GM20431 (cell line): ENCODE results near the gene CACNA1H.

Experiments
- in situ Hi-C: fragments of 300-500 bp; cut with MseI, MboI; formaldehyde crosslinking; loops from one replicate; pipeline ENCODE4 v1.15.0; 2020; ENCODE audit warnings: low sequenced_read_pairs; ENCODE audit not compliant: unreplicated experiment

CACNA1H gene

GRCh38 chr16:1171001-1171400 is 18.1 kb downstream of the CACNA1H start:
- in situ Hi-C loops = no loop called here

GRCh38 chr16:1171854-1172428 is 19.0 kb downstream of the CACNA1H start:
- in situ Hi-C loops = no loop called here

GRCh38 chr16:1172651-1173050 is 19.7 kb downstream of the CACNA1H start:
- in situ Hi-C loops = no loop called here

- in situ Hi-C loops = no loop called here
Measured at GRCh38 chr16:1173788-1174451, 21.0 kb downstream of the CACNA1H start.

- in situ Hi-C loops = no loop called here
Measured at GRCh38 chr16:1174477-1175357, 21.8 kb downstream of the CACNA1H start.

- in situ Hi-C loops = no loop called here
Measured at GRCh38 chr16:1175566-1176279, 22.8 kb downstream of the CACNA1H start.

- in situ Hi-C loops = no loop called here
Measured at GRCh38 chr16:1176280-1176897, 23.5 kb downstream of the CACNA1H start.

- in situ Hi-C loops = no loop called here
Measured at GRCh38 chr16:1177053-1177452, 24.1 kb downstream of the CACNA1H start.

- in situ Hi-C loops = no loop called here
Measured at GRCh38 chr16:1177750-1178149, 24.8 kb downstream of the CACNA1H start.

- in situ Hi-C loops = no loop called here
Measured at GRCh38 chr16:1178295-1178910, 25.5 kb downstream of the CACNA1H start.

- in situ Hi-C loops = no loop called here
Measured at GRCh38 chr16:1180549-1181403, 27.9 kb downstream of the CACNA1H start.

GRCh38 chr16:1181404-1182315 is 28.8 kb downstream of the CACNA1H start:
- in situ Hi-C loops = no loop called here

GRCh38 chr16:1182316-1182671 is 29.4 kb downstream of the CACNA1H start:
- in situ Hi-C loops = no loop called here

GRCh38 chr16:1182950-1183907 is 30.3 kb downstream of the CACNA1H start:
- in situ Hi-C loops = no loop called here

- in situ Hi-C loops = no loop called here
Measured at GRCh38 chr16:1184156-1184868, 31.4 kb downstream of the CACNA1H start.

GRCh38 chr16:1184980-1185379 is 32.1 kb downstream of the CACNA1H start:
- in situ Hi-C loops = no loop called here
